Peyer's patch (tissue), 4 donors: ENCODE results near the gene FBXW5. TPM values are rescaled to one million over a fixed set of nuclear protein-coding genes. Genes with fewer than 3 reads are reported as not detected.

Experiments used
- DNase-seq, 3 donors: peaks; one replicate each; pipeline ENCODE4 v3.0.0-alpha.2; 2017 to 2019
- H3K27ac ChIP-seq, 4 donors: fragments of 200-600 bp; sonication (generic); one replicate each; pipeline ENCODE4 v1.5.1; 2016 to 2019
- H3K27me3 ChIP-seq, 2 donors: fragments of 200-600 bp; sonication (generic); one replicate each; pipeline ENCODE4 v1.5.1; 2019
- H3K36me3 ChIP-seq, 3 donors: fragments of 200-600 bp; sonication (generic); one replicate each; pipeline ENCODE4 v1.5.1; 2016 to 2019
- H3K4me1 ChIP-seq, 4 donors: fragments of 200-600 bp; sonication (generic); one replicate each; pipeline ENCODE4 v1.5.1; 2016 to 2019
- H3K4me3 ChIP-seq, 4 donors: fragments of 200-600 bp; sonication (generic); 1 replicate in 3 of 4; 2 replicates in 1 of 4; pipeline ENCODE4 v1.5.1; 2016 to 2019; ENCODE audit warnings: mild to moderate bottlenecking in 1 of 4
- H3K9me3 ChIP-seq, 4 donors: fragments of 200-600 bp; sonication (generic); one replicate each; pipeline ENCODE4 v1.5.1; 2016 to 2019; ENCODE audit warnings: mild to moderate bottlenecking in 1 of 4
- POLR2A ChIP-seq, 2 donors: fragments of 450-650 bp; IDR thresholded peaks; one replicate each; pipeline ENCODE4 v1.5.1; 2017; ENCODE audit warnings: antibody characterized with exemption in 2 of 2, mild to moderate bottlenecking in 2 of 2, moderate library complexity in 2 of 2
- total RNA-seq, 4 donors: library from RNA; depleted of rRNA; stranded (reverse); fragments of >200 nt; gene quantifications; one replicate each; pipeline ENCODE4 v1.1.0, GENCODE V29; 2016
- TF ChIP-seq, protein P1 (sequence below), 6 experiments: fragments of 450-650 bp in 4 of 6; fragments of 200-600 bp in 2 of 6; sonication (generic) in 1 of 6; IDR thresholded peaks; one replicate each; pipeline ENCODE4 v1.5.1; 2017 to 2019; ENCODE audit warnings: antibody characterized with exemption in 6 of 6, mild to moderate bottlenecking in 3 of 6, moderate library complexity in 1 of 6

Gene FBXW5
- total RNA-seq, 4 donors from 2014 or later: 247 to 470 (median 336) TPM

DNA sequence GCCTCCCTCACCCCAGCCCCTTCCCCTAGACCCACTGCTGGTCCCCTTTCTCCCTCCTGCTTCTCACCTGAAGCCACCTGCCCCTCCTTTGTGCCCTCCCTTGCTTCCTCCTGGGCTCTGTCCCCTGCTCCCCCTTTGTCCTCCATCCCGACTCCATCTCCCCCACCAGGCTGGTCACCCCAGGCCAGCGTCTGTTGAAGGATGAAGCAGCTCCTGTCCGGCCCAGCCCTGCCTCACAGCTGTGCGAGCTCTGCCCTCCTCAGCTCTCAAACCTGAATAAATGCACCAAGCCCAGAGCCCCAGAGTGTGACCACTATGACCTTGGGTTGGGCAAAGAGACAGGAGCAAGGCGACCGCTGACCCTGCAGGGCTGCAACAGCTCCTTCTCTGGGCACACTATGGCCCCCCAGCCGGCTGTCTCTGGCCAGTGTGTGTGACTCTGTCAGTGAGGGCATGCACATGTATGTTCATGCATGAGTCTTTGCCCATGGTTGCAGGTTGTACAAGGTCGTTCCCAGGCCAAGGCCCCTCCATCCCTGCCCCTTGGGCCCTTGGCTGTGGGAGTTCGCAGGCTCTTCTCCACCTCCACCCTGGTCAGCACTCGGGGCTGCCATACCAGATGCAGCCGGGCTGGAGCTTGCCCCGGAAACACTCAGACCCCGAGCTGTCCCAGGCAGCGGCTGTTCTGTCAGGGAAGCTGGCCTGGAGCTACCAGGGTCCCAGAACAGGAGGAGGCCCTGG, 10.8 kb upstream of the FBXW5 start:
- no peak overlapping the region for H3K4me3 ChIP-seq
- H3K36me3 ChIP-seq: no peaks in the 10 kb centered on the region
- no peak for TF ChIP-seq POLR2A (IDR thresholded peaks at IDR 0.05)
- TF ChIP-seq, protein P1, sequence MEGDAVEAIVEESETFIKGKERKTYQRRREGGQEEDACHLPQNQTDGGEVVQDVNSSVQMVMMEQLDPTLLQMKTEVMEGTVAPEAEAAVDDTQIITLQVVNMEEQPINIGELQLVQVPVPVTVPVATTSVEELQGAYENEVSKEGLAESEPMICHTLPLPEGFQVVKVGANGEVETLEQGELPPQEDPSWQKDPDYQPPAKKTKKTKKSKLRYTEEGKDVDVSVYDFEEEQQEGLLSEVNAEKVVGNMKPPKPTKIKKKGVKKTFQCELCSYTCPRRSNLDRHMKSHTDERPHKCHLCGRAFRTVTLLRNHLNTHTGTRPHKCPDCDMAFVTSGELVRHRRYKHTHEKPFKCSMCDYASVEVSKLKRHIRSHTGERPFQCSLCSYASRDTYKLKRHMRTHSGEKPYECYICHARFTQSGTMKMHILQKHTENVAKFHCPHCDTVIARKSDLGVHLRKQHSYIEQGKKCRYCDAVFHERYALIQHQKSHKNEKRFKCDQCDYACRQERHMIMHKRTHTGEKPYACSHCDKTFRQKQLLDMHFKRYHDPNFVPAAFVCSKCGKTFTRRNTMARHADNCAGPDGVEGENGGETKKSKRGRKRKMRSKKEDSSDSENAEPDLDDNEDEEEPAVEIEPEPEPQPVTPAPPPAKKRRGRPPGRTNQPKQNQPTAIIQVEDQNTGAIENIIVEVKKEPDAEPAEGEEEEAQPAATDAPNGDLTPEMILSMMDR (IDR thresholded peaks at IDR 0.05): no peak
- H3K27ac ChIP-seq: no peak overlapping the region
- peaks cover 0 to 4% (median 2%) of the 10 kb centered on the region in 4 donors for H3K4me1 ChIP-seq
- H3K9me3 ChIP-seq: no peaks in the 10 kb centered on the region
- DNase-seq: no peak
- H3K27me3 ChIP-seq: no peaks in the 10 kb centered on the region

DNA sequence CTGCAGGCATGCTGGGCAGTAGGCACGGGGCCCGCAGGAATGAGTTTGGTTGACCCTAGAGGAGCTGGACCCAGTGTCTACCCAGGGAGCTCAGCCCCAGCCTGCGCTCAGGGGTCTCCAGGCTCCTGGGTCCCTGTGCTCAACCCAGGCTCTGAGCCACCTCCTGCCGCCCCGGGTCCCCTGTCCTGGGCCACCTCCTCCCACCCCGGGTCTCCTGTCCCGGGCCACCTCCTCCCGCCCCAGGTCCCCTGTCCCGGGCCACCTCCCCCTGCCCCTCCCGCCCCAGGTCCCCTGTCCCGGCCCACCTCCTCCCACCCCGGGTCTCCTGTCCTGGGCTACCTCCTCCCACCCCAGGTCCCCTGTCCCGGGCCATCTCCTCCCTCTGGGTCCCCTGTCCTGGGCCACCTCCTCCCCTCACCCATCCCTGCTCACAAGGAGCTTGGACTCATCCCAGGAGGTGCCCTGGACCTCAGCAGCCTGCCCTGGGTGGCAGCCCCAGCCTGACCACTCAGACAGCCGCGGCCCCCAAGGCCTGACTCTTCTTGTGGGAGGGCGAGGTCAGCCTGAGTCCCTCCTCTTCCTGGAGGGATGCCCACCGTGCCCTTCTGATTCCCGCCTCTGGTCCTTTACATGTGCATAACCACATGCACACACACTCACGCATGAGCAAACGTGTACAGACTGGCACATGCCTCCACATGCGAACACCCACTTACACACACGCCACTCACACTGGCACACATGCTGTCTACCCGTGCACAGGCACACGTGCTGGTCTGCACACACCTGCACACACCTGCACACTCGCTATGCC, 9.9 kb upstream of the FBXW5 start:
- no peaks in the 10 kb centered on the region for H3K9me3 ChIP-seq
- H3K36me3 ChIP-seq: no peaks in the 10 kb centered on the region
- TF ChIP-seq, protein P1 (IDR thresholded peaks at IDR 0.05): no peak
- no peak for TF ChIP-seq POLR2A (IDR thresholded peaks at IDR 0.05)
- no peaks in the 10 kb centered on the region for H3K27me3 ChIP-seq
- peaks cover 0 to 8% (median 2%) of the 10 kb centered on the region in 4 donors for H3K4me1 ChIP-seq
- no peak overlapping the region for H3K4me3 ChIP-seq
- no peak overlapping the region for H3K27ac ChIP-seq
- DNase-seq: no peak

DNA sequence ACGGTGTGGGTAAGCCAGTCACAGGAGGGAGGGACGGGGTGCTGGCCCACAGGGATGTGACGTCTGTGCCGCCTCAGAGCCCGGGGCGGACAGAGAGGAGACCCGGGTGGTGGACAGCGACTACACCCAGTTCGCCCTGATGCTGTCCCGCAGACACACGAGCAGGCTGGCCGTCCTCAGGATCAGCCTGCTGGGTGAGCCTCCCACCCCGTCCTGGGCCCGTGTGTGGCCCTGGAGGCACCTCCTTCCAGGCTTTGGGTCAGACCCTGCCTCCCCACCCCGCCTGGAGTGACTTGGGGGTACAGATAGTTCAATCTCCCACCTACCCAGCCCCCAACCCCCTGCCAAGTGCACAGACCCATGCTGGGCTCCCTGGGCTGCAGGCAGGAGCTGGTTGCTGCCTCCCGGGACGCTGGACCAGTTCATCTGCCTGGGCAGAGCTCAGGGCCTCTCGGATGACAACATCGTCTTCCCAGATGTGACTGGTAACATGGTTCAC, 9.3 kb upstream of the FBXW5 start:
- Histone ChIP-seq H3K4me3 (no peak overlapping the region), H3K36me3 (no peaks in the 10 kb centered on the region), H3K27ac (no peak overlapping the region), H3K4me1 (peaks cover 0 to 13% (median 4%) of the 10 kb centered on the region in 4 donors), H3K27me3 (no peaks in the 10 kb centered on the region), H3K9me3 (no peaks in the 10 kb centered on the region)
- no peak for DNase-seq
- TF ChIP-seq POLR2A (IDR thresholded peaks at IDR 0.05): no peak
- TF ChIP-seq, protein P1 (IDR thresholded peaks at IDR 0.05): no peak

DNA sequence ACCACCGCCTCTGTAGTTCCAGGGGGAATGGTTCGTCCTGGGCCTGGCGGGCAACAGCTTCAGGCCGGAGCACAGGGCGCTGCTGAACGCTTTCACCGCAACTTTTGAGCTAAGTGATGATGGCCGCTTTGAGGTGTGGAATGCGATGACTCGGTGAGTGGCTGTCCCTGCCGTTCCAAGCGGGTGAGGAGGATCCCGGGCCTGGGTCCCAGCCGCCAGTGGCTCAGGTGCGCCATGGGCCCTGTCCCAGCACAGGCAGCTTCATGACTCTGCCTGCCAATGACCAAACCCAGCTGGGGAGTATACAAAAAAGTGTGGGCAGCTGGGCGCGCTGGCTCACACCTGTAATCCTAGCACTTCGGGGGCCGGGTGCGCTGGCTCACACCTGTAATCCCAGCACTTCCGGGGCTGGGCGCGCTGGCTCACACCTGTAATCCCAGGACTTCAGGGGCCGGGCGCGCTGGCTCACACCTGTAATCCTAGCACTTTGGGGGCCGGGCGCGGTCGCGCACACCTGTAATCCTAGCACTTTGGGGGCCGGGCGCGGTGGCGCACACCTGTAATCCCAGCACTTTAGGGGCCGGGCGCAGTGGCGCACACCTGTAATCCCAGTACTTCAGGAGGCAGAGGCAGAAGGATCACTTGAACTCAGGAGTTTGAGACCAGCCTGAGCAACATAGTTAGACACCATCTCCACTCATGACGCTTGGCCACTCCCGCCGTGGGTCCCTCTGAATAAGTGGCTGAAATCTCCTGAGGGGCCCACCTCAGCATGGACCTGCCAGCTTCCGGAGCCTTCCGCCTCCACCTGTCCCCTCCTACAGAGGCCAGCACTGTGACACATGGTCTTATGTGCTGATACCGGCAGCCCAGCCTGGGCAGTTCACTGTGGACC, 8.6 kb upstream of the FBXW5 start:
- Histone ChIP-seq H3K4me3 (no peak overlapping the region), H3K9me3 (no peaks in the 10 kb centered on the region), H3K27me3 (no peaks in the 10 kb centered on the region), H3K36me3 (no peaks in the 10 kb centered on the region), H3K4me1 (peaks cover 0 to 19% (median 4%) of the 10 kb centered on the region in 4 donors), H3K27ac (no peak overlapping the region)
- no peak for DNase-seq
- TF ChIP-seq, protein P1 (IDR thresholded peaks at IDR 0.05): no peak
- no peak for TF ChIP-seq POLR2A (IDR thresholded peaks at IDR 0.05)

DNA sequence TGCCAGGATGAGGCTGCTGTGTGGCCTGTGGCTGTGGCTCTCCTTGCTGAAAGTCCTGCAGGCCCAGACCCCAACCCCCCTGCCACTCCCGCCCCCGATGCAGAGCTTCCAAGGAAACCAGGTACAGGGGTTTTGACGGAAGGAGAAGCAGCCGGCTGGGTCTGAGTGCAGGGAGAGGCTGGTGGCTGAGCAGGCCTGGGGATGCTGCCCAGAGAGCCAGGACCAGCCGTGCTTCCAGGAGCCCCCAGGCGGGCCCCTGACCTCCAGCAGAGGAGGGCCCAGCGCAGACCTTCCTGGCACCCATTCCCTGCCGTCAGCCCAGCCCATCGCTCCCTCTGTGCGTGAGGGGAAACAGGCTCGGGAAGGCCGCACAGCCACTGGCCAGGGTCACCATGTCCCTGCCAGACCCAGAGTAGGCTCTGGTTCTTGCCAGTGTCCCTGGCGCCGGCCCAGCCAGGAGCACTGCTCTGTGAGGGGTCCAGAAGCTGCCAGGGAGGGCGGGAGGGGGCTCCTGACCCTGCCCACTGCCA, 7.8 kb upstream of the FBXW5 start:
- H3K27ac ChIP-seq: no peak overlapping the region

More for the DNA sequence above, 7.8 kb upstream of the FBXW5 start:
- Histone ChIP-seq H3K4me3 (no peak overlapping the region), H3K36me3 (no peaks in the 10 kb centered on the region), H3K9me3 (no peaks in the 10 kb centered on the region), H3K4me1 (peaks cover 0 to 24% (median 4%) of the 10 kb centered on the region in 4 donors), H3K27me3 (no peaks in the 10 kb centered on the region)
- TF ChIP-seq POLR2A (IDR thresholded peaks at IDR 0.05): no peak
- TF ChIP-seq, protein P1 (IDR thresholded peaks at IDR 0.05): no peak
- no peak for DNase-seq
